SK-N-MC (cell line): Measurements from ENCODE around the gene CDC37.

ENCODE experiments used
- DNase-seq: peaks from one replicate; pipeline ENCODE4 v3.0.0-alpha.2; 2011; ENCODE audit warnings: low read depth, low spot score
- H3K27ac ChIP-seq: fragments of 200-600 bp; sonication (generic); 2 replicates; pipeline ENCODE4 v1.5.1; 2016; ENCODE audit warnings: mixed run types
- H3K36me3 ChIP-seq: fragments of 200-600 bp; sonication (generic); 2 replicates; pipeline ENCODE4 v1.6.1; 2017; ENCODE audit warnings: antibody characterized with exemption, low read length, mixed read lengths; ENCODE audit not compliant: insufficient read depth
- H3K4me3 ChIP-seq: fragments of 200-600 bp; sonication (generic); 2 replicates; pipeline ENCODE4 v1.5.1; 2016
- H3K9ac ChIP-seq: fragments of 200-600 bp; sonication (generic); 2 replicates; pipeline ENCODE4 v1.8.0; 2017; ENCODE audit warnings: mixed run types, mixed read lengths; ENCODE audit not compliant: insufficient read length
- H3K9me3 ChIP-seq: fragments of 200-600 bp; sonication (generic); 2 replicates; pipeline ENCODE4 v1.6.1; 2017; ENCODE audit warnings: low read depth, mild to moderate bottlenecking, antibody characterized with exemption, low read length, moderate library complexity, mixed read lengths
- EZH2 ChIP-seq: fragments of 200-600 bp; sonication (generic); IDR thresholded peaks from one replicate; pipeline ENCODE4 v1.6.1; 2017; ENCODE audit warnings: antibody characterized with exemption
- FOXP2 ChIP-seq: optimal IDR thresholded peaks from 2 replicates; pipeline ENCODE3; 2011; ENCODE audit warnings: mild to moderate bottlenecking, moderate library complexity; ENCODE audit not compliant: insufficient read depth; ENCODE audit errors: extremely low read length, control extremely low read depth
- POLR2AphosphoS5 ChIP-seq: IDR thresholded peaks from 2 replicates; pipeline ENCODE4 v1.6.1; 2012; ENCODE audit warnings: mild to moderate bottlenecking, low read depth, low read length, borderline replicate concordance

CDC37 gene

GRCh38 chr19:10403137-10404021 is at the start of gene CDC37:
Gene CDC37 (minus strand): TSS chr19:10403542. CDS start chr19:10403479, 63 bp downstream.
- no peak for TF ChIP-seq EZH2
- TF ChIP-seq FOXP2 = peak; percentile 41
- peak; percentile 96 for TF ChIP-seq POLR2AphosphoS5

GRCh38 chr19:10450853-10451609 is 47.7 kb upstream of the CDC37 start:
- Histone ChIP-seq H3K36me3 (no peaks in the 10 kb centered on the region), H3K4me3 (no peak overlapping the region), H3K9ac (no peak overlapping the region), H3K27ac (no peak overlapping the region), H3K9me3 (no peaks in the 10 kb centered on the region)
- TF ChIP-seq EZH2 = no peak
- no peak for TF ChIP-seq FOXP2
- TF ChIP-seq POLR2AphosphoS5 = no peak
- no peak for DNase-seq

More at GRCh38 chr19:10403137-10404021, at the start of gene CDC37:
- DNase-seq = peak; percentile 73
- Histone ChIP-seq H3K9ac (peak within 1 kb of the TSS; percentile 97), H3K36me3 (peaks cover 20% of the 10 kb centered on the region), H3K9me3 (no peaks in the 10 kb centered on the region), H3K27ac (peak within 1 kb of the TSS; percentile 69), H3K4me3 (peak within 1 kb of the TSS; percentile 97)

GRCh38 chr19:10450191-10450852 is 47.0 kb upstream of the CDC37 start:
- Histone ChIP-seq H3K36me3 (no peaks in the 10 kb centered on the region), H3K27ac (no peak overlapping the region), H3K4me3 (no peak overlapping the region), H3K9me3 (no peaks in the 10 kb centered on the region), H3K9ac (no peak overlapping the region)
- no peak for TF ChIP-seq POLR2AphosphoS5
- TF ChIP-seq FOXP2 = no peak
- TF ChIP-seq EZH2 = no peak
- DNase-seq = no peak

- H3K4me3 ChIP-seq = no peak overlapping the region
- no peaks in the 10 kb centered on the region for H3K36me3 ChIP-seq
- H3K27ac ChIP-seq = no peak overlapping the region
- no peak for DNase-seq
- no peak overlapping the region for H3K9ac ChIP-seq
- no peak for TF ChIP-seq POLR2AphosphoS5
- TF ChIP-seq EZH2 = no peak
- no peak for TF ChIP-seq FOXP2
- no peaks in the 10 kb centered on the region for H3K9me3 ChIP-seq
These were observed 45.7 kb upstream of the CDC37 start for GRCh38 chr19:10449037-10449436.

- no peaks in the 10 kb centered on the region for H3K36me3 ChIP-seq
- no peak overlapping the region for H3K27ac ChIP-seq
- TF ChIP-seq EZH2 (no peak), FOXP2 (no peak)
- no peaks in the 10 kb centered on the region for H3K9me3 ChIP-seq
- H3K9ac ChIP-seq = no peak overlapping the region
- no peak overlapping the region for H3K4me3 ChIP-seq
- no peak for DNase-seq
These were observed 39.4 kb upstream of the CDC37 start for GRCh38 chr19:10442698-10443097.

DNA sequence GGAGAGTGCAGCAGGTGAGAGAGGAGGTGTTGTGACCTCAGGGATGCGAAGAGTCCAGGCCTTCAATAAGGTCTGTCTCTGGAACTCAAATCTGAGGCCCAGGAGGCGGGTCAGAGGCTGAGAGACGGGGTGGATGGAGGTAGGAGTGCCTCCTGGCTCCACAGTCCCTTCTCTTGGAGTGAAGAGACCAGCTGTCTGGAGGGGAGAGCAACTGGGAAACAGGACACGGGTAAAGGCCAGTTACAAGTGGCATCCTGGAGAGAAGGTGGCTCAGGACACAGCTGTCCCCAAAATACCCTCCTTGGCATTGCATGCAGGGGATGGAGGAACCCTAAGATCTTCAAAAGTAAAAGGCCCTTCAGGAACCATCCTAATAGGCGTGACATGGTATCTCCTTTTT is 36.2 kb upstream of the CDC37 start:
- H3K27ac ChIP-seq = no peak overlapping the region
- no peak overlapping the region for H3K4me3 ChIP-seq
- H3K9ac ChIP-seq = no peak overlapping the region
- no peaks in the 10 kb centered on the region for H3K9me3 ChIP-seq
- TF ChIP-seq EZH2 (no peak), POLR2AphosphoS5 (no peak), FOXP2 (no peak)
- no peak for DNase-seq
- no peaks in the 10 kb centered on the region for H3K36me3 ChIP-seq

DNA sequence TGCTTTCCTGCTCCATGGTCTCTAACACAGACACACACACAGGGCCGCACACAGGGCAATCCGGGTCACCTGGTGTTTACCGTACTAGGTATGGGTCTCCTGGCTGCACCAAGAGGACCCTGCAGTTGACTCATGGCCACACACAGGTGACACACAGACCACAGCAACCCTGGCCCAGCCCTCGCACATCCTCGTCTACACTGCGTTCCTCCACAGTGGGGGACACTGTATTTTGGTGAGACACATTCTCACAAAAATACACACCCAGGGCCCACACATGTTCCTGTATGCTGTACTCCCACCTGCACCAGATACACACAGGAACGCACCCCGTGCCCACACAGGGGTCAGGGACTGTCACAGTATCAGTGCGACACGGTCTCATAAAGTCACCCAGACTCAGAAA is 29.8 kb upstream of the CDC37 start:
- Histone ChIP-seq H3K36me3 (no peaks in the 10 kb centered on the region), H3K9ac (no peak overlapping the region), H3K4me3 (no peak overlapping the region), H3K27ac (peak overlapping the region; percentile 84), H3K9me3 (no peaks in the 10 kb centered on the region)
- TF ChIP-seq POLR2AphosphoS5 (no peak), EZH2 (no peak), FOXP2 (no peak)
- no peak for DNase-seq

DNA sequence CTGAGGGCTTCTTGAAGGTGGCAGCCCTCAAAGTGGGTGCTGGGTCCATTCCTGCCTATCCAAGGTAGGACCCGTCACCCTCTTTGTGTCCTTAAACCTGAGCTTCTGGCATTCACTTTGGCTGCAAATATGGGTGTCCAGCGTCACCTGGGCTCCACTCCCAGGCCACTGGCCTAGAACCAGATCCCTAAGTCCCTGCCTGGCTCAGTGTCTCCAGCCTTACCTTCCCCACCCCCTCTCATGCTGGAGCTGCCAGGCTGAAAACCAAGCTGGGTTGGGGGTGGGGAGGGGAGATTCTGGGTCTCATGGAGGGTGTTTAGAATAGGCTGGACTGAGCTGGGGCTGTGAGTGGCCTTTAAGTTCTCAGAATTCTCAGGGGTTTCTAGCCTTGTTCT is 29.4 kb upstream of the CDC37 start:
- TF ChIP-seq FOXP2 (no peak), POLR2AphosphoS5 (no peak), EZH2 (no peak)
- H3K4me3 ChIP-seq = peak overlapping the region; percentile 70
- H3K27ac ChIP-seq = peak overlapping the region; percentile 84

More for the DNA sequence above, 29.4 kb upstream of the CDC37 start:
- DNase-seq = no peak
- H3K36me3 ChIP-seq = no peaks in the 10 kb centered on the region
- no peak overlapping the region for H3K9ac ChIP-seq
- no peaks in the 10 kb centered on the region for H3K9me3 ChIP-seq
